ENCODE results near the gene MAMLD1. TPM values are rescaled to one million over a fixed set of nuclear protein-coding genes. Genes with fewer than 3 reads are reported as not detected.

MAMLD1 gene
- total RNA-seq, 1 donor from 2014 or later = 5.7 TPM

- intact Hi-C loops (cut with micrococcal nuclease) = no loop called here
These were observed 91.5 kb downstream of the MAMLD1 start for GRCh38 chrX:150454508-150455214.

- intact Hi-C loops (cut with micrococcal nuclease) = no loop called here
These were observed 92.1 kb downstream of the MAMLD1 start for GRCh38 chrX:150455215-150455608.

DNA sequence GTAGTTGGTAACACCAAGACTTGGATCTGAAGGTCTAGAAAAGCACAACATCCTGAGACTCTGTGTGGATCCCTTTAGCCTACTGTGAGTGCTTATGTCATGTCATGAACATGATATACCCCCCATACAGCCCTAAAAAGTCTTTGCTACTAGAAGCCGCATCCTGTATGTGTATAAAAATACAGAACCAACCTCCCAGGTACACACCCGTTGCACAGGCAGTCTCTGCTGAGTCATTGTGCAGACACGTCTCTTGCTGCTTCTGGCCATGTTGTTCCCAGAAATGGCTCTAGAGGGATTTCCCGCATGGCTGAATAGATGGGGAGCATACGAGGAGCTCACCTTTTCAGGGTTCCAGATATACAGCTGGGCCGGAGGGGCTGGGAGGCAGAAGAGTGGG lies 93.3 kb downstream of the MAMLD1 start:
- intact Hi-C loops (cut with micrococcal nuclease) = no loop called here

DNA sequence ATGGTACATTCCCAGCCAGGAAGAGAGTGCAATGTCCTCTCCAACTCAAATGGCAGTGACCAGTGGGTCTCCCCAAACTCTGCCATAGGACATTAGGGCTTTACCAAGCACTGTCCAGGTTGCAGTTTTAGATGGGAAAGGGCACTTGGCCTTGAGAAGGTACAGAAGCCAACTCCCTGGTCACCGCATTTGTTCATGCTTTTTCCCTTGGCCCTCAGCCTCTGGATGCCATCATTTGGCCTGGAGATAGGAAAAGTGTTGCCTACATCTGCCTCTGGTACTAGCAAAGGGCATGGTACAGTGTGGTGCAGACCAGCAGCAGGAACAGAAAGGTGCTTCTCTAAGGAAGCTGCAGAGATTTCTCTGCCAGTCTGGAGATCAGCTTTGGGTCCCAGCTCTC lies 93.8 kb downstream of the MAMLD1 start:
- intact Hi-C loops (cut with micrococcal nuclease) = no loop called here

GRCh38 chrX:150459196-150459595 lies 96.1 kb downstream of the MAMLD1 start:
- intact Hi-C loops (cut with micrococcal nuclease) = no loop called here

GRCh38 chrX:150460063-150460462 lies 96.9 kb downstream of the MAMLD1 start:
- intact Hi-C loops (cut with micrococcal nuclease) = no loop called here

GRCh38 chrX:150460781-150461180 lies 97.7 kb downstream of the MAMLD1 start:
- intact Hi-C loops (cut with micrococcal nuclease) = no loop called here

DNA sequence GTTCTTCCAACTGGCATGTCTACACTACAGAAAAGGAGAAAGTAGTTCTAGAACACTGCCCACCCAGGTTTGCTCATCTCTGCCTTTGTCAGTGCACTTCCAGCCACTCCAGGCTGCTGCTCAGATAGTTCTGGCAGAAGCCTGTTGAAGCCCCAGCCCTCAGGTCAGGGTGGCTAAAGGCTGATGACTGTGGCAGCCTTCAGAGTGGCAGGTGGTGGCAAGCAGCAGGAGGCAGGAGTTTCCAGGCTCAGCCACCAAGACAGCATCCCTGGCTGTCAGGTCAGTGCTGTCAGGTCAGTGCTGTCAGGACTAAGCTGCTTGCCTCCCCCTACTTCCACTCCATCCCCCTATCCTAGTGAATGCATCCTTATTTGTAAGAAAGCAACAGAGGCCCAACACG lies 100.4 kb downstream of the MAMLD1 start:
- intact Hi-C loops (cut with micrococcal nuclease) = no loop called here

DNA sequence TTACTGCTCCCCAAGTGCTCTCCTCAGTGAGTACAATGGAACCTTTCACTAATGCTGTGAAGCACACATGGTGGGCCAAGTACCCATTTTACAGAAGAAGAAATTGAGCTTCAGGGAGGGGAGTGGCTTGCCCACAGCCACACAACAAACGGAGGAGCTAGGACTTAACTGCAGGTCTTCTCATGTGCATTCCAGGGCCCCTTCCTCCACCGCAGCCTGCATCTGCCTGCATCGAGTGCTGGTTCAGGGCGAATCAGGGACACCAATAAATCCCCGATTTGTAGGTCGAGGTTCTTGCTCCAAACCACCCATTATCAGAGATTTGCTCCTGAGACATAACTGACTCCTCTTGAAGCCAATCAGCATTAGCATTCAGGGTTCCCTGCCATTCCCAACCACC lies 100.9 kb downstream of the MAMLD1 start:
- intact Hi-C loops (cut with micrococcal nuclease) = no loop called here

- intact Hi-C loops (cut with micrococcal nuclease) = no loop called here
These were observed 102.2 kb downstream of the MAMLD1 start for GRCh38 chrX:150465326-150465725.

GRCh38 chrX:150465881-150466775 lies 103.0 kb downstream of the MAMLD1 start:
- intact Hi-C loops (cut with micrococcal nuclease) = no loop called here

- intact Hi-C loops (cut with micrococcal nuclease) = no loop called here
These were observed 109.2 kb downstream of the MAMLD1 start for GRCh38 chrX:150472306-150472705.

- intact Hi-C loops (cut with micrococcal nuclease) = no loop called here
These were observed 110.3 kb downstream of the MAMLD1 start for GRCh38 chrX:150473371-150473770.

DNA sequence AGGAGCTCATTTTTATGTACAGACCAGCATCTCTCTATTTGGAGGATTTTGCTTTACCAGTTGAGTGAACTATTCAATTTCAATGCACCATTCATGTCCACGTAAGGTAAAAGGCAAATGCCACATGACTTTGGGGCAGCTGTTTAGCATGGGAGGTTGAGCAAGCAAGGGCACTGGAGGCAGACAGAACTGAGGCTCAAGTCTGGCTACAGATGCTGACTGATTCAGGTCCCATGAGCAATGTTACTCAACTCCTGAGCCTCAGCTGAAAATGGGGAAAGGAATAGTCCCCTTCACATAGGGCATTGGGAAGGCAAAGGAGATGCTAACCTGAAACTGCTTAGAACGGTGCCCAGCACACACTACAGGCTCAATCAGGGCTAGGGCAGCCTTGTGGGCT lies 112.3 kb downstream of the MAMLD1 start:
- intact Hi-C loops (cut with micrococcal nuclease) = no loop called here

- intact Hi-C loops (cut with micrococcal nuclease) = no loop called here
These were observed 113.1 kb downstream of the MAMLD1 start for GRCh38 chrX:150476164-150476699.

DNA sequence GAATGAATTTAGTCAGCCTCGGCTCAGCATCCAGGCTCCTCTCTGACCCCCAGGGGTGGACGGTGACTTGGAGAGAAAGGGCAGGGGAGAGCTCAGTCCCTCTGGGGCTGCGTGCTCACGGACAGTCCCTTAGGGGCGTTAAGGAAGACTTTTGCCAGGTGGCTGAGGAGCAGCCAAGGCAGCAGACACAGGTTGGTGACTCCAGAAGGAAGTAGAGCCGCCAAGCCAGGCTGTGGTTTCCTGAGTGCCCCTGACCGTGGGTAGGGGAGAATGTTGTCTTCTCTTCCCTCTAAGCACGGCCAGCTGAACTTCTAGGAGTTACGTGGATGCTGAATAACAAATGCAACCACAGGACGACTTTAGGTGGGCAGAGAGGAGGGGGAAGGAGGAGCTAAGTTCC lies 114.3 kb downstream of the MAMLD1 start:
- intact Hi-C loops (cut with micrococcal nuclease) = no loop called here

DNA sequence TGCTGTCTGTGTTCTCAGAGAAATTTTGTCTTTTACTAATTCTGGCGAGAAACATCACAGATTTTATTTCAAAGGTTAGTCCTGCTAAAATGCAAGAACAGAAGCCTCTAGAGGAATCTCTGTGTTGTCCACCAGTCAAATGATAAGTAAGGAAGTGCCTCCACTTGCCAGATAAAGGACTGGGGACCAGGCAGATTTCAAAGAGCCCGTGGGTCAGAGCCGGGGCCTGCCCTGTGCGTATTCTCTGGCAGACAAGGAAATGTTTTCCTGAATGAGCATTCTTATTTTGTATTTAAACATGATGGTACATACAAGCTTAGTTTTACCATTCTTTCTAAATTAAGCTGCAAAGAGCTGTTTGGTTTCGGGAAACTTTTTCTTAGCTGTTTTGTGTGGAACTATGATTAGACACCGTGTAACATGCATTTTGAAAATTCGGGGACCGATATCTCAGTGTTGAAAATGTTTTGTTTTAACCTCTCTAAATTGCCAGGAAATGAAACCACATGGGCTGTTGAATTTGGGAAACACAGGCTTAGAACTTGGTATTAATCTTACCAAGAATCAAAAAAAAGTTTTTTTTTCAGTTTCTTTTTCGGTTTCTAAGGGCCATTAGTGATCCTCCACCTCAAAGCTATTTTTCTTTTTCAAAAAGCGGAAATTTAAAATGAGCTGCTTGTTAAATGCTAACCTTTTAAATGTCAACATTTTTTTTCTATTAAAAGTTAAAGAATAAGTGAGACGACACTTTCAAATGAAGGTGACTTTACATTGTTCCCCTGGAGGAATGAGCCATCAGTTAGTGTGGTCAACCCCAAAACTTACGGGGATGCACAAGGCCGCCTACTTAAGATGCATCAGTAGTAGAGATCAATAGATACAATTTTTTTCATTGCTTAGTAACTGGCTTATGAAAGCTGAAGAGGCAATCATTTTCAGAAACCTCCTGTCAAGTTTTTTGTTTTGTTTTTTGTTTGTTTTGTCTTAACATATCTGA lies 115.7 kb downstream of the MAMLD1 start:
- intact Hi-C loops (cut with micrococcal nuclease) = loop anchor here (1.0 to 2.0 kb wide), 2 partner anchors 68 to 113 kb away; no protein-coding TSS in a partner anchor

DNA sequence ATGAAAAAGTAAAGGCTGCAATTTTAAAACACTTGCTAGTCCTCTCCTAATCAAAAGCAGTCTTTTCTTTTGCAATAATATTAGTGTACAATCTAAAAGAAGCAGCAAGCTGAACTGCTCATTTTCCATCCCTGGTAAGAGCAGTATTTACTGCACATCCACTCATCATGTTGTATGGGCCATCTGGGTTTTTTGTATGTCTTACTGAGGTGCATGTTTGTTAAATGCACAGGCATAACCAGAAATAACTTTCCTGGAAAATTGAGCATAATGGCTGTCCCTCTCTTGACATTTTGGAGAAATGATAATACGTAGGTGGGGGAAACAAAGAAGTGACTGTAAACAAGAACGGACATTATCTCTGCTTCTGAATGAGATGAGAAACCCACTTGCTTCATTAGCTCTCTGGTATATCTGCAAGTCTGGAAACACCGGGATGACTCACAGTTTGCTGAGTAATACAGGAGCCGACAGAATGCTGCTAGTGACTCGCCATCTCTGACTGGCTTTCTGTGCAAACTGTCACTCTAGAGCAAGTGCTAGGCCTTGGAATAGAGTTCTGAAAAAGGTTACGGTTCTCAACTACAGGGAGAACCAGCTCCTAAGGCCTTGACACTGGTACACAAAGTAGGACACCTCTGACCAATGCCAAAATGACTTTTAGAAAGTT lies 119.6 kb downstream of the MAMLD1 start:
- intact Hi-C loops (cut with micrococcal nuclease) = loop anchor here (1.0 to 10.0 kb wide), 3 partner anchors 90 to 212 kb away; partner anchors contain the start of genes MAMLD1 and MTMR1

- intact Hi-C loops (cut with micrococcal nuclease) = loop anchor here (5.0 to 10.0 kb wide), 2 partner anchors 89 to 211 kb away; partner anchors contain the start of gene MTMR1
These were observed 120.4 kb downstream of the MAMLD1 start for GRCh38 chrX:150483356-150483985.

DNA sequence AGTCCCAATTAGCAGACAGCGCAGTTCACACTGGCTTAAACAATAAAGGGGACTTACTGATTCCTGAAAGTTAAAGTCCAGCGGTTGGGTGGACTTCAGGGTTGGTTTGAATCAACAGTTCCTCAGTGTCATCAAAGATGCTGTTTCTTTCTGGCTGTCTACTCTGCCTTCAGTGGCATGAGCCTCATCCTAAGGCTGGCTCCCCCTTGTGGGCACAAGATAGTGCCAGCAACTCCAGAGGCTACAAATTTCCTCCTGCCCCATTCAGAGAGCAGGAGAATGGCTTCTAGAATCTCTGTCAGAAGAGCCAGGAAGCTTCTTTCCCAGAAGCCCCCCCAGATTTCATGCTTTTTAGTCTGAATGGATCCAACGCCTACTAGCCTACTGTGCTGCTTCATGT lies 122.9 kb downstream of the MAMLD1 start:
- intact Hi-C loops (cut with micrococcal nuclease) = loop anchor here (1.0 to 10.0 kb wide), 3 partner anchors 39 to 523 kb away; partner anchors contain the start of gene MTMR1
